NCI-H1694 treated with DMSO at 0.1 percent for 48 hours (cell line): ENCODE data around the gene CTBS.
"Not testable (repeated sequence)": the region's sequence is repeated elsewhere in the genome, so short reads cannot be mapped to it uniquely, and the experiment has no call there.

ENCODE experiments used
- DNase-seq: peaks from one replicate; lab custom pipeline; 2025; lab: John Stamatoyannopoulos, UW

The CTBS gene, protein sequence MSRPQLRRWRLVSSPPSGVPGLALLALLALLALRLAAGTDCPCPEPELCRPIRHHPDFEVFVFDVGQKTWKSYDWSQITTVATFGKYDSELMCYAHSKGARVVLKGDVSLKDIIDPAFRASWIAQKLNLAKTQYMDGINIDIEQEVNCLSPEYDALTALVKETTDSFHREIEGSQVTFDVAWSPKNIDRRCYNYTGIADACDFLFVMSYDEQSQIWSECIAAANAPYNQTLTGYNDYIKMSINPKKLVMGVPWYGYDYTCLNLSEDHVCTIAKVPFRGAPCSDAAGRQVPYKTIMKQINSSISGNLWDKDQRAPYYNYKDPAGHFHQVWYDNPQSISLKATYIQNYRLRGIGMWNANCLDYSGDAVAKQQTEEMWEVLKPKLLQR

DNA sequence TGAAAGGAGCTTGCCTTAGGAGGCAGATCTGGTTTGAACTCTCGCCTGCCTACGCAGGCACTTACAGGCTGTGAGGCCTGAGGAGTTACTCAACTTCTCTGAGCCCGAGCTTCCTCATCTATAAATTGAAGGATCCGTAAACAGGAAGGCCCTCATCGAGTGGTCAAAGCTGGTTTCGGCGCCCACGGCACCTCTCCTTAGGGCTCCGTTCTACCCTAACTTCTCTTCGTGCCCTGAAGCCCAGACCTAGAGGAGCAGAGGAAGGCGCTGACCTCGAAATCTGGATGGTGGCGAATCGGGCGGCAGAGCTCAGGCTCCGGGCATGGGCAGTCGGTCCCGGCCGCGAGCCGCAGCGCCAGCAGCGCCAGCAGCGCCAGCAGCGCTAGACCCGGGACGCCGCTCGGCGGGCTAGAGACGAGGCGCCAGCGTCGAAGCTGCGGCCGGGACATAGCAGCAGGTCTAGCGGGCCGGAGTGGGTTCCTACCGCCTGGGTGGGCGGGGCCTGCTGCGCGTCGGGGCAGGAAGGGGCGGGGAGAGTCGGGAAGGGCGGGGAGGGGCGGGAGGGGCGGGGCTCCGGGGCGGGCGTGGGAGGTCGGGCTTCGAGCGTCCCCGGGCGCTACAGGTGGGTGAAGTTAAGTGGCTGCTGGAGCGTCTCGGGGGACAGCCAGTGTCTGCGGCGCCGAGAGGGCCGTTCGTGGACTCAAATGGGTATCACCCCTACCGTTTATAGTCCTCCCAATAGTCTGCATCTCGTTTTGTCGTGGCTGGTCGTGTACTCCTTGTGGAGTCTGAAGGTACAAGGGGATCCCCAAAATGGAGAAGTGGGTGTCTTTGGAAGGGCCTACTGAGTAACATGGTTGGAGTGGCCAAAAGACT lies at the start of gene CTBS:
Gene CTBS (minus strand): TSS at position 474 of the 876 bp plus-strand sequence. CDS start 25 bp downstream, at position 449.
- peak; percentile 36 for DNase-seq

DNA sequence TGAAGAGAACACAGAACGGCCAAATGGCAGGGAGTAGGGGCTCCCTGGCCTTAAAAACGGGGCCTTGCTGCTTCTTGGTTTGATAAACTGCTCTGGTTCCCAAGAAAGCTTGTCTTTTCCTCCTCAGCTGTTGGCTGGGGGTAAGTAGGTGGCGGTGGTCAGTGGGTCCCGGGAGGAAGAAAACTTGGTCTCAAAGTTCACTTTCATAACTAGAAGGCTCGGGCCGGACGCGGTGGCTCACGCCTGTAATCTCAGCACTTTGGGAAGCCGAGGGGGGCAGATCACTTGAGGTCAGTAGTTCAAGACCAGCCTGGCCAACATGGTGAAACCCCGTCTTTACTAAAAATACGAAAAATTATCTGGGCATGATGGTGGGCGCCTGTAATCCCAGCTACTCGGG lies 47.3 kb upstream of the CTBS start:
- no peak for DNase-seq

DNA sequence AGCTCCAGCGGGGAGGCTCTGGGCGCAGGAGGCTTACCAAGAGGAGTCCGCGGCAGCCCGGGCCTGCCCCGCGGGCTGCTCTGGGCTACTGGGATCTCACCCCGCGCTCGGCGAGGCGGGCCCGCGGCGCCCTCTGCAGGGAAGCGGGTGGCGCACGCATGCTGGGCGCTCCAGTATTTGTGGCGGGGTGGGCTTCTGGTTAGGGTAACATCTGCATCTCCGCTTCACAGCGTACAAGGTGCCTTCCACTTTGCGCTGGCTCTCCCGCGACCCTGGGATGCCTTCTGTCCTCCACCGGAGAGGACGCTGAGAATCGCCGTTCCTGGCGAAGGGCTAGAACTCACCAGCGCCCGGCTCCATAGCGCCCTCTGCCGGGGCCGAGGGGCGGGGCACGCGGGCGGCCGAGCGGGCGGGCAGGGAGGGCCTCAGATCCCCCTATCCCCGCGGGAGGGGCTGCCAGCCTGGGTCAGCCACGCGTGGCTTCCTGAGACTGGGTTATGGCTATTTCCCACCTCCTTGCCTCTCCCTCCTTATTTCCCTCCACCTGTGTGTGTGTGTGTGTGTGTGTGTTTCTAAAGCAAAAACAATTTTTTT lies 46.6 kb upstream of the CTBS start:
- peak; percentile 75 for DNase-seq

DNA sequence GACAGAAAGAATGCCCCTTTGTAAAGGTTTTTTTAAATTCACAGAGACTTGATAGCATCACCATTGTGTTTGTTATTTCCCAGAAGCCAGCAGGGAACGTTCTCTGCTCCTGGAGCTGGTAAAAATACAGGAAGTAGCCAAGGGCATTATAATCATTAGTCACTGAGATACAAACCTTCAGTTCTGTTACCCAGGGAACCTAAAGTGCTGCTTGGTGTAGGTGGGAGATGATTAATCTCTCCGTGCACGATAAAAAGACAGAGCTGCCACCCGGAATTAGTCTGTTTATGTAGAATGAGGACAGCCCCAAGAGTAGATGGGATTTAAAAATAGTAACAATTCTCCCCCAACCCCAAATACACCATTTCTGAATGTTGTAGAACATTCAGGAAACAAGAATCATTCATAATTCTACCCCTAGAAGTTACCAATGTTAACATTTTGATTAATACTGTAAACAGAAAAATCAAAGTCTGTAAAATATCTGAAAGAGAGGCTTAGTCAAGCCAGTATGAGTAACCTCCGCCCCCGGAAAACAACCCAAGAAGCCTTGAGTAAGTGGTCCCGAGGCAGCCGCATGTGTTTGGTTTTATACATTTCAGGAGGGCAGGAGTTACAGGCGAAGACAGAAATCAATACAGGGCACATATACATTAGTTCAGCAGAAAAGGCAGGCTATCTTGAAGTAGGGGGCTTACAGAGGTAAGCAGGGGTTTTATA lies 45.3 kb upstream of the CTBS start:
- DNase-seq, result no peak

DNA sequence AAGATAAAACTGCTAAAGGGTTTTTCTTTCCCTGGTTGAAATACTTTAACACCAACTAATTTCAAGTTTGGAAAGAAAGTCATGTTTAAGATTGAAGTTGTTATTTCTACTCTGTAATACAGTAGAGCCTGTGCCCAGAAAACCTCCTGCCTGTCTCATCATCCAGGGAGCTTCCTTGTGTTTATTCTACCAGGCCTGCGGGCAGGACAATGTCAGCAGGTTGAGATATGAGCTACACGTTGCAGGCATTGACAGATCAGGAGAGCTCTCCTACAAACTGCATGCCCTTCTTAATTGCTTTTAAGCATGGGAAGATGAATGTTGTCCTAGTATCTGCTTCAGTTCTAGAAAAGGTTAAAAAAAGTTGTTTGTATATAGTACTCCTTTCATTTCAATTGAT lies 43.1 kb upstream of the CTBS start:
- no peak for DNase-seq

DNA sequence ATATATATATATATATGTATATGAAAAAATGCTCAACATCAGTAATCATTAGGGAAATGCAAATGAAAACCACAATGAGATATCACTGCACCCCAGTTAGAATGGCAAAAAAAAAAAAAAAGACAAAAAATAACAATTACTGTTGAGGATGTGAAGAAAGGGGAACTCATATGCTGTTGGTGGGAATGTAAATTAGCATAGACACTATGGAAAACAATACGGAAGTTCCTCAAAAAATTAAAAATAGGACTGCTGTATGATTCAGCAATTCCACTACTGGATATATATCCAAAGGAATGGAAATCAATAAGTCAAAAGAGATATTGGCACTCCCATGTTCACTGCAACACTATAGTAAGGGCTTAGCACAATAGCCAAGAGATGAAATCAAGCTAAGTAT lies 41.5 kb upstream of the CTBS start:
- DNase-seq, result no peak

DNA sequence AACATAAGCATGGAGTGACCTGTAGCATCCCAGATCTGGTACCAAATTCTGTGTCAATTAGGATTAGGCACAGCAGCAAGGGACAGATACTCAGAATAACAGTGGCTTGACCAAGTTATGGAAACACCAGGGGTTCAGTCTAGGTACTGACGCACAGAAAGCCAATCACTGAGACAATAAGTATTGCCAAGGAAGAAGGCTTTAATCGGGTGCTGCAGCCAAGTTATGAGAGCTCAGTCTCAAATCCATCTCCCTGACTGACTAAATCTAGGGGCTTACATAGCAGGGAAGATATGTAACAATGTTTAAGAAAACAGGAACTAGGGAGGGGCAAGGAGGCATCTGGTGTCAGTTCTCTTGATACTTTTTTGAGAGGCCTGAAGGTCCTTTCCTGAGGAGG lies 39.6 kb upstream of the CTBS start:
- no peak for DNase-seq

DNA sequence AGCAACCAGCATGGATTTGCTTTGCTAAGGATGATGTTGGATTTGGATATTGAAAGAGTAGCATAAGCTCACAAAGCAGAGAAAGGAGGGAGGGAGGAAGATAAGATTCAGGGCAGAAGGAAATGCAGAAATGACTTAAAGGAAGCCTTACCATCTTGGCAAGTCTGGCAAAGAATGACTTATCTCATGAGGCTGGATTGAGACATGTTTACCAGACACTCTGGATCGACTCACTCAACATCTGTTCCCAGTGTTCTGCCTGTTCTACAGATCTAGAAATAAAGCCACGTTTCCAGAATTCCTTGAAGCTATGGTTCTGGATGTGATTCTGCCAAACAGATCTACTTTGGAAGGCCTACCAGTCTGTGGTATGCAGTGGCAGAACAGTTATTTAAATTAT lies 38.8 kb upstream of the CTBS start:
- no peak for DNase-seq

DNA sequence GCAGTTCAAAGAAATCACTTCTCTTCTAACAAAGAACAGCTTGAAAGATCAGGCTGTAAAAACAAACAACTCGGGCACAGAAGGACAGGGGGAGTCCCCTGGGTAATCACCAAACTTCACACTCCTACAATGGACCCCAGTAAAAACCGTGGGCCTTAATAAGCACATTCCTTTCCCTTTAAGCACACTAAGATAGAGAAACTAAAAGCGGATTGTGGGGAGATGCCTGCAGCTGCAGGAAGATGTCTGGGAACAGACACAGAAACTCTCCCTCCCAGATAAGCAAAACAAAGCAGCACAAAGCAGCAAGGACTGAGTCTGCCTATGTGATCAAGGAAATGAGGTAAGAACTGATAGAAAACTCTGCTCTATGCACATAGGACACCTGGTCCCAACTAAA lies 37.6 kb upstream of the CTBS start:
- no peak for DNase-seq

DNA sequence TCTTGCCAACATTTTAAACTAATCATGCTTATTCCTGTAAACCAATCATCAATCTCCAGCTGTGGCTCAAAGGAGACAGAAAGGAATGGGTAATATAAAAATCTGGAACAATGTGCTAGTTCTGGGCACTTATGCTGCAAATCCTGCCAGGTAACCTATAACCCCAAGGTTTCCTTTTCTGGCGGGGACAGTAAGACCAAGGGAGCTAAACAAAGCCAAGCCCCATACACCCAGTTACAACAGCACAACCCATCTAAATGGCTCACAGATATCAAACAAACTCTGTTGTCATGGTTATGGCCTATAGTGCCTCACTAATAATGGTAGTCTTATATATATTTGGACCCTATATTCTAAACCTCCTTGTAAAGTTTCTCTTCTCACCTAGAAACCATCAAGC lies 36.9 kb upstream of the CTBS start:
- DNase-seq, result no peak

DNA sequence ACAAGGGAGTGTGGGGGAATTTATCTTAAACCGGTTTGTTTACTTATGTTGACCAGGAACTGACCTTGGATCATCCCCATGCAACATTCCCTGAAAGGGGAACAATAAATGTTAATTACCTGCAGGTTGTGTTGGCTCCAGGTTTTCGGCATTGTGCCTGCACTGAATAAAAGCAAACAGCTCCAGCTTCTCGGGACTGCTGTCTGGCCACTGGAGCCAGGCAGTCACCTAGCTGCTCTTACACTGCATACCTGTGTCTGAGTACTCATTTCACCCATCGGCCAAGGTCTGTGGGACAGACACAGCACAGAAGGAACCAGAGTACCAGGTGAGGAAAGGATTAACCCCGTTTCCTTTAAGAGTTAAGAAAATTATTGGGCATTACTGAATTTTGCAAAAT lies 32.7 kb upstream of the CTBS start:
- no peak for DNase-seq

DNA sequence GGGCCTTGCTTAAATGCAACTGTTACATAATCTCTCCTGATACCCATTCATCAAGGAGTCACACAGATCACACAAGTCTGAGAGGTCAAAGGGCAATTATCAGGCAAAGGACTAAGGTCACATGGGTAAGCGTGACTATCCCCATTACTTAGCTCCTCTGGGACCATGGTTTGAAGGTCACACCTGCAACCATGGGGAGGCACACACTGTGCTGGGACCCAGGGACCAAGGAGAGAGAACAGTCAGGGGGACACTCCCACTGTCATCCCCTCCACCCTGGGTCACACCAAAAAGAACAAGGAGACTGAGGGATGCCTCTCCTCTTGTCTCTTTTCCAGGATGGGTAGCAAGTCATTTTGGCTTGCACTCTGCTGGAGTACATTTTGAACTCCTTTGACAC lies 30.9 kb upstream of the CTBS start:
- DNase-seq, result no peak

DNA sequence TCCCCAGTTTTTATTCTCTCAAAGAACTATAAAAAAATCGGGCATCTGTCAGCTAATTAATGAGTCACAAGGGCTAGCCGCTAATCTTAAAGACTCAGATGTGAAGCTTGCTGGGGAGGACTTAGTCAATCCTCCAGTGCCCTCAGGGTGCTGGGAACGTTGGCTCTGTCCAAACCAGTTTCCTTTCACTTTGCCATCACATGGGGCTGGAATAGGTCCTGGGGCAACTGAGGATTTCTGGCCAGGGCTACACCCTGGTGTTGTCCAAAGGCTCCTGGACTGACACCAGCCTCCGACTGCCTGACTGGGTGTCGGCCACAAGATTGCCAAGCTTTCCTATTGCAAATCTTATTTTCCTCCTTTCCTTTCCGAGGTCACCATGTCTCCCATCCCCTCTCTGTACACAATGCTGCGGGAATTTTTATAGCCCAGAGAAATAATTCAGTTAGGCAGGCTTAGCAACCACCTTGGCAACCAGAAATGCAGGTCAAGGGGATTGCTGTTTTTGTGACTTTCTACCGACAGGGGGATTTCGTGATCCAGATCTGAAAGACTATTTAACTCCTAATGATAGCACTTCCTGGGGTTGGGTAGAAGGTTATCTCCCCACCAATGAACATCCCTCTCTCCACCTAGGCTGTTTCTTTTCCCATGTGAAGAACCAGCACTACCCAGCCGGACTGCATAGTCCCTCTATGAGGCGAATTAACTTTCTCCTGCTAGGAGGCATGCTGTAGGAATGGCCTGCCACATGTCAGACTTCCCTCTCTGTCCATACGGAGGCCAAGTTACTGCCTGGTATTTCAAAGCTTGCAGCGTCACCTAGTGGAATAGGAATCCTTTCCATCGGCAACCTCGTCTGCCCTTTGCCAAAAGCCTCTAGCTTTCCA lies 29.9 kb upstream of the CTBS start:
- DNase-seq, result no peak

DNA sequence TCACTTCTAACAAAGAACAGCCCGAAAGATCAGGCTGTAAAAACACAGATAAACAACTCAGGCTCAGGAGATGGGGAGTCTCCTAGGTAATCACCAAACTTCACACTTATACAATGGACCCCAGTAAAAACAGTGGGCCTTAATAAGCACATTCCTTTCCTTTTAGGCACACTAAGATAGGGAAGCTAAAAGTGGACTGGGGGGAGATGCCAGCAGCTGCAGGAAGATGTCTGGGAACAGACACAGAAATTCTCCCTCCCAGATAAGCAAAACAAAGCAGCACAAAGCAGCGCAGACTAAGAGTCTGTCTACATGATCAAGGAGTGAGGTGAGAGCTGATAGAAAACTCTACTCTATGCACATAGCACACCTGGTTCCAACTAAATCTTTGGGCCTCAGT lies 29.0 kb upstream of the CTBS start:
- DNase-seq, result no peak

DNA sequence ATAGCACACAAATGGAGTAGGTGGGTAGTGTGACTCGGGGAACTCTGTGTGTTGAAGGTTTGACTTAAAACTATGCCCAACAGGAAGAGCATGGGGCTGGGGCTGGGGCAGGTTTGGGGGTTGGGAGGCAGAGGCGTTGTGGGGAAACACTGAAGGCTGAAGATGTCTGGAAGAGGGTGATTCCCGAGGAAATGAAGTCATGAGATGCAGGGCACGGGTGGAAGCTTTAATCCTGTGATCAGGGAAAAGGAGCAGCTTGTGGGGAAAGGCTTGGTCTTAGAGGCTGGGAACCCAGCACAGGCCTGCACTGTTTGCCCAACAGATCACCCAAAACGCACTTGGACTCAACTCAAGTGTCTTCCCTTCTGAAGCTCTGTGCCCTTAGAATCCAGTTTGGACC lies 26.6 kb upstream of the CTBS start:
- no peak for DNase-seq

DNA sequence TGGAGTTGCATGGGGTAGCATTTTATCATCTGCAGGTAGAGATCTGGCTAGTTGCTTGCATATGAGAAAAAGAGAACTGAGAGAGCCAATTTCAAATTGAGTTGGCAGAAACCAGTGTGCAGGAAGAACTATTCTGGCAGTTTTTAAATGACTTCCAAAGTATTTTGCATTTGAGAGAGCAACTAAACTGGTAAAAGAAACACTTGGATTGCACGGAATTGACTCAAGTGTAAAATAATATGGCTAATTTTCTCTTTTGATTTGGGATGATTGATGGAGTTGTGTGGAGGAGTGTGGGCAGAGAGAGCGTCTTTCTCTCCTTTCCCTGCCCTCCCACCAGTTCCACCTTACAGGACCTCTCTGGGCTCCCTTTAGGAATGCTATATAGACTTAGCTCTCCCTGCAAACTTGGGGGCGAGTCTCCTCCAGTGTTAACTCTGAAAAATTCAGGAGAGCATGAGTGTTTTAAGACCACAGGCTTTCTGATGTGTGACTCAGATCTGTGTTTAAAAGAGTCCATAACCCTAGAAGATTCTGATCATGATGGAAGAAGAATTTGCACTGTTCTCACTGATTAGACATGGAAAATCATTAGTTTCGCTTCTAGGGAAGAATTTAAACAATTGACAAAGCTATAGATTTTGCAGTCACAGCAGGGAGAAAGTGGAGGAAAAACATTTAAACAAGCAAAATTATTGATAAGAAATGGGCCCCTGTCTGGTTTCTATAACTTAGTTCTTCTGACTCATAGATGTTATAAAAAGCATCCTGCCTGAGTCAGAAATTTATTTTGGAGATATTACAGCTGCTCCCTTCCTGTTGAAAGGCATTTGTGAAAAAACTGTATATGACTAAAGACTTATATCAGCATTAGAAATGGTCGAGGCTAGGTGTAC lies 24.9 kb upstream of the CTBS start:
- DNase-seq, result no peak

DNA sequence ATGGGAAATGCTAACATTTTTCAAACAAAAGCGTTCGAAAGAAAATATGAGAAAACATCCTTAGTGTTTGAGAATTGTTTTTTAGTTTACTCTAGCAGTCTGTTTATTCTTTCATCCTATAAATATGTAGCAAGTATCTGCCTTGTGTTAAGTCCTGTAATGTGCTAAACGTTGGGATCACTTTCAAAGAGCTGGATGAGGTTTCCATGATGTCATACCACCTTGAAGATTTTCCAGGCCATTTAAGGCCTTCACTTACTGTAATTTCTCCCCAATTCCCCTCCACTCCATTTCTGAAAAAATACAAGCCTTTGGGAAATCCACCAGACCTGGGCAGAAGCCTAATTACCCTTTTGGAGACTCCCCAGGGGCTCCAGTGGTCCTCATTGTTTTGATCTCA lies 24.2 kb upstream of the CTBS start:
- DNase-seq, result no peak

DNA sequence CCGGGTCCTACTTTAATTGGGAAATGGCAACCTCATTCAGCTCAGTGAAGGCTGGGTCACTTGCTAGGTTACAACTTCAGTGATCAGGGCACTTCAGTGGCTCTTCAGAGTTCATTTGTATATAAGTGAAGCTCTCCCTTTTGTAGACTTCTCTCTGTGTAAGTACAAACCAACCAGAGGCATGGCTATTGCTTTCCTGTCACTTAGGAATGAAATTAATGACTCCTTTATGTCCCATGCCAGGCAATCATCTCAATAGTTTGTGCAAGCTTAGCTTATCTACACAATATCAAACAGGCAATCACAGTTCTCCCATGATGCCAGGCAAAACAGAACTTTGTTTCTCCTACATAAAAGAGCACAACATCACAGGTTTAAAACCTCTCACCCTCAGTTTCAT lies 22.8 kb upstream of the CTBS start:
- no peak for DNase-seq

DNA sequence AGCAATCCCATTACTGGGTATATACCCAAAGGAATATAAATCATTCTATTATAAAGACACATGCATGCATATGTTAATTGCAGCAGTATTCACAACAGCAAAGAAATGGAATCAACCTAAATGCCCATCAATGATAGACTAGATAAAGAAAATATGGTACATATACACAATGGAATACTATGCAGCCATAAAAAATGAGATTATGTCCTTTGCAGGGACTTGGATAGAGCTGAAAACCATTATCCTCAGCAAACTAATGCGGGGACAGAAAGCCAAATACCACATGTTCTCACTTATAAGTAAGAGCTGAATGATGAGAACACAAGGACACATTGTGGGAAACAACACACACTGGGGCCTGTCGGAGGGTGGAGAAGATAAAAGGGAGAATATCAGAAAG lies 20.7 kb upstream of the CTBS start:
- DNase-seq, result not testable (repeated sequence)

DNA sequence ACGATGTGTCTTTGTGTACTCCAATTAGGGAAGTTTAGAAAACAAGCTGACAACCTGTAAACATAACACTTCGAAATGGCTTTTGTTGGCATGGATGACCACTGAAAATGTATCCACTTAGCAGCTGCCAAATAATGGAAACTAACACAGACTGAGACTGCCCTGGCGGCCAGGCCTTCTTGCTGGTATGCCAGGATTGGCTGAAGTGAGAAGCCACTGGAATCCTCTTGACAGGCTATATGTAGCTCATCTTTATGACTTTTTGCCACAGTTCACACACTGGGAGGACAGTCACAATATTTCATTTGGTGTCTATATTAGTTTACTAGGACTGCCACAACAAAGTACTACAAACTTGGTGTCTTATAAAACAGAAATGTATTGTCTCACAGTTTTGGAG lies 12.9 kb upstream of the CTBS start:
- no peak for DNase-seq
